ENCODE measurements around the gene PLA1A. TPM values are rescaled to one million over a fixed set of nuclear protein-coding genes. Genes with fewer than 3 reads are reported as not detected.

PLA1A gene
- polyA plus RNA-seq, 3 donors: 0.36 TPM; not detected in 2

GRCh38 chr3:119652306-119653033 lies 54.8 kb downstream of the PLA1A start:
- H3K27ac Mint-ChIP-seq: peak overlapping the region in 1 of 7 donors; percentile 23
- H3K9ac ChIP-seq (ENCODE audit: insufficient read depth, low read length, poor library complexity, severe bottlenecking): no peak overlapping the region
- no peaks in the 10 kb centered on the region for H4K20me1 ChIP-seq (ENCODE audit: insufficient read depth, low read length)
- no peaks in the 10 kb centered on the region for H3K9me3 ChIP-seq (replicated peaks in 1 of 2; ENCODE audit: control insufficient read depth in 1 of 2, insufficient read depth in 1 of 2, low read length in 2 of 2)
- peaks cover 0 to 2% (median 0%) of the 10 kb centered on the region in 7 donors for H3K9me3 Mint-ChIP-seq
- 94% methylated on average over 4 of the region's 7 CpGs for WGBS (ENCODE audit: insufficient coverage)
- no peaks in the 10 kb centered on the region for H3K36me3 ChIP-seq (replicated peaks in 1 of 2; ENCODE audit: control insufficient read depth in 1 of 2, insufficient read depth in 2 of 2, low read length in 2 of 2)
- H3K27ac ChIP-seq (ENCODE audit: low read depth in 1 of 2, low read length in 2 of 2): no peak overlapping the region
- intact Hi-C loops (cut with micrococcal nuclease): no loop called here
- H3K4me3 ChIP-seq (replicated peaks in 1 of 3; ENCODE audit: low read depth in 2 of 3, low read length in 3 of 3): no peak overlapping the region
- H3K4me1 Mint-ChIP-seq: peaks cover 6% of the 10 kb centered on the region
- H3K79me2 ChIP-seq (ENCODE audit: insufficient read depth, low read length): no peaks in the 10 kb centered on the region
- no peak overlapping the region for H3K4me3 Mint-ChIP-seq
- no peaks in the 10 kb centered on the region for H3K4me1 ChIP-seq (ENCODE audit: control insufficient read depth in 1 of 2, insufficient read depth in 2 of 2, low read length in 2 of 2)
- no peak overlapping the region for H3K4me2 ChIP-seq (replicated peaks; ENCODE audit: extremely low read depth, low read length, poor library complexity, severe bottlenecking)
- H3K27me3 Mint-ChIP-seq (ENCODE audit: low read depth in 3 of 3): peaks cover 0 to 3% (median 2%) of the 10 kb centered on the region in 3 donors
- no peaks in the 10 kb centered on the region for H3K27me3 ChIP-seq (ENCODE audit: control insufficient read depth in 2 of 2, insufficient read depth in 2 of 2, low read length in 2 of 2)
- H3K36me3 Mint-ChIP-seq: peaks cover 5 to 11% of the 10 kb centered on the region in 2 donors
- no peak overlapping the region for H2AFZ ChIP-seq (ENCODE audit: insufficient read depth, low read depth, low read length, poor library complexity, severe bottlenecking)
- DNase-seq: no peak
- TF ChIP-seq CTCF (IDR thresholded peaks at IDR 0.05): no peak

GRCh38 chr3:119653876-119654275 lies 56.2 kb downstream of the PLA1A start:
- H3K27ac Mint-ChIP-seq: peak overlapping the region in 2 of 7 donors; percentile 0 to 74

More at GRCh38 chr3:119653876-119654275, 56.2 kb downstream of the PLA1A start:
- Histone ChIP-seq H2AFZ (ENCODE audit: insufficient read depth, low read depth, low read length, poor library complexity, severe bottlenecking) (no peak overlapping the region), H3K79me2 (ENCODE audit: insufficient read depth, low read length) (no peaks in the 10 kb centered on the region), H4K20me1 (ENCODE audit: insufficient read depth, low read length) (no peaks in the 10 kb centered on the region), H3K27me3 (ENCODE audit: control insufficient read depth in 2 of 2, insufficient read depth in 2 of 2, low read length in 2 of 2) (no peaks in the 10 kb centered on the region), H3K4me2 (replicated peaks; ENCODE audit: extremely low read depth, low read length, poor library complexity, severe bottlenecking) (no peak overlapping the region), H3K27ac (ENCODE audit: low read depth in 1 of 2, low read length in 2 of 2) (no peak overlapping the region), H3K9me3 (replicated peaks in 1 of 2; ENCODE audit: control insufficient read depth in 1 of 2, insufficient read depth in 1 of 2, low read length in 2 of 2) (no peaks in the 10 kb centered on the region), H3K4me1 (ENCODE audit: control insufficient read depth in 1 of 2, insufficient read depth in 2 of 2, low read length in 2 of 2) (peaks cover 5 to 6% of the 10 kb centered on the region in 2 donors), H3K4me3 (replicated peaks in 1 of 3; ENCODE audit: low read depth in 2 of 3, low read length in 3 of 3) (no peak overlapping the region), H3K9ac (ENCODE audit: insufficient read depth, low read length, poor library complexity, severe bottlenecking) (no peak overlapping the region), H3K36me3 (replicated peaks in 1 of 2; ENCODE audit: control insufficient read depth in 1 of 2, insufficient read depth in 2 of 2, low read length in 2 of 2) (no peaks in the 10 kb centered on the region)
- Mint-ChIP-seq H3K9me3 (peaks cover 0 to 2% (median 0%) of the 10 kb centered on the region in 7 donors), H3K27me3 (ENCODE audit: low read depth in 3 of 3) (peaks cover 0 to 3% (median 0%) of the 10 kb centered on the region in 3 donors), H3K4me3 (no peak overlapping the region), H3K36me3 (peaks cover 0 to 5% of the 10 kb centered on the region in 2 donors), H3K4me1 (peaks cover 18% of the 10 kb centered on the region)
- TF ChIP-seq CTCF (IDR thresholded peaks at IDR 0.05): no peak
- intact Hi-C loops (cut with micrococcal nuclease): loop anchor here in 1 of 2 donors (2.0 kb wide), 1 partner anchor 37 kb away; no protein-coding TSS in a partner anchor
- DNase-seq: no peak
- WGBS (ENCODE audit: insufficient coverage): 0% methylated on average over 2 of the region's 2 CpGs
